Ishikawa (cell line): ENCODE data around the gene KASH5.

Experiments used
- CEBPB ChIP-seq: IDR thresholded peaks from 2 replicates; pipeline ENCODE4 v1.6.1; 2012
- EP300 ChIP-seq: IDR thresholded peaks from 2 replicates; pipeline ENCODE4 v1.6.1; 2012; ENCODE audit warnings: borderline replicate concordance
- RAD21 ChIP-seq: IDR thresholded peaks from 2 replicates; pipeline ENCODE4 v1.6.1; 2012; ENCODE audit warnings: low read depth
- TCF12 ChIP-seq: IDR thresholded peaks from 2 replicates; pipeline ENCODE4 v1.6.1; 2012; ENCODE audit warnings: low read depth

- TF ChIP-seq TCF12, result no peak
- TF ChIP-seq CEBPB, result no peak
- TF ChIP-seq RAD21, result no peak
- TF ChIP-seq EP300, result no peak
These were observed 45.7 kb upstream of the KASH5 start for GRCh38 chr19:49342291-49342721.
